ENCODE measurements around the gene INPP4B. TPM values are rescaled to one million over a fixed set of nuclear protein-coding genes. Genes with fewer than 3 reads are reported as not detected.

The INPP4B gene
- total RNA-seq, 1 donor from 2014 or later = 19.1 TPM

DNA sequence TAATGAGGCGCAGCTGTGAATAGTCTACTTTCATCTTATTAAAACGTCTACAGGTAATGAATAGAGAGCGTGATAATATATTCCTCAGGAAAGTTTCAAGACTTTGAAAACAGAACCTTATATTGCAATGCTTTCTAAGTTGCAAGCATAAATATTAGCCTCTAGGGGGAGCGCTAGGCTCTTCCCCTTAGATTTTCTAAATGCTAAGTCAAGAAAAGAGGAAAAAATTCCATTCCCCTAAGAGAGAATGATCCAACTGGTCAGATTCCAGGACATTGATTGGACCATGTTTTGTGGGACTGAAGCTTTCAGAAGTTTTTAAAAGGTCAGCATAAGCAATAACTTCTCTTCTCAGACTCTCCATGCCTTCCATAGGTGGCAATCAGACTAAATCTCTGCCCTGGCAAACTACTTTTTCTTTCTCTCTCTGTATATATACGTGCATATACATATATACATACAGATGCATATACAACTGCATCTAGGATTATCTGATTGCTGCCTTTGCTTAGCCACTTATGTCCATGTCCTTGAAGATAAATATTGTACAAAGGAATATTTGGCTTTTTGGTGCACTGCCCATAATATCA, 492.9 kb downstream of the INPP4B start:
- DNase-seq (ENCODE audit: low read depth in 2 of 2) = peak; percentile 55 to 81

GRCh38 chr4:142352712-142353111, 493.4 kb downstream of the INPP4B start:
- DNase-seq (ENCODE audit: low read depth in 2 of 2) = peak; percentile 40 to 43

GRCh38 chr4:142351958-142352357, 494.1 kb downstream of the INPP4B start:
- DNase-seq (ENCODE audit: low read depth in 2 of 2) = peak; percentile 73 to 94

GRCh38 chr4:142350871-142351270, 495.2 kb downstream of the INPP4B start:
- peak in 1 of 2 donors; percentile 51 for DNase-seq (ENCODE audit: low read depth in 2 of 2)

DNA sequence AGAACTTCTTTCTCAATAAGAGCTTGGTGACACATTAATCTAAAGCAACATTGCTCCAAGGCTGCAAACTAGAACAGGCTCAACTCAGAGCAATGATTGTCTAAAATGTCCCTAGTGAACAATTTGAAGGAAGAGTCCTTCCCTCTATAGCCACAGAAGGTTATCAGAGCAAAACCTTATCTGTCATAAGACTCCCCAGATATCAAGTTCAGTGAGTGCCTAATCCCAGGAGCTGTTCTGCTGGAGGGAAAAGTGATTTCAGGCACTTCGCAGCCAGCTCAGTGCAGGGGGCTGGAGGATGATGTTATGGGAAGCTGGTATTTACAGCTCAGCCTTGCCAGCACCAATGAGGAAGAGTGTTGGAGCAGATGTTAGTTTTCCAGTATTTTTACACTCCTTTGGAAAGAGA, 497.5 kb downstream of the INPP4B start:
- DNase-seq (ENCODE audit: low read depth in 2 of 2) = no peak

DNA sequence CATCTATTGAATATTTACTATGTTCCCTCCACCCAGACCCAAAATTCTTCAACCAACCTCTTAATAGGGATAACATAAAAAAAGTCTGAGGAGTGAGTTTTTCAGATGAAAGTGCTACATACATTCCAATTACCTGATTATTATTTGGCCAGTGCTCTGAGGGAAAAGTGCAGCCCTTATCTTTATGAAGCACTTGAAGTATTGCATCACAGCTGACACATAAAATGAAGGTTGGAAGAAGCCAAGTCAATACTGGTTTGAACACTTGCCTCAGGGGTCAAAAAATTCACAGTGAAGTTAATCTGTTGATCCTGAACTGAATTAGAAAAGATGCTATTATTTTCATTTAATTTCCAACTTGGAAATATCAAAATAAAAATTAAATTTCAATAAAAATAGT, 498.9 kb downstream of the INPP4B start:
- no peak for DNase-seq (ENCODE audit: low read depth in 2 of 2)

- no peak for DNase-seq (ENCODE audit: low read depth in 2 of 2)
Measured at GRCh38 chr4:142345924-142346323, 500.2 kb downstream of the INPP4B start.

- no peak for DNase-seq (ENCODE audit: low read depth in 2 of 2)
Measured at GRCh38 chr4:142341268-142341667, 504.8 kb downstream of the INPP4B start.

DNA sequence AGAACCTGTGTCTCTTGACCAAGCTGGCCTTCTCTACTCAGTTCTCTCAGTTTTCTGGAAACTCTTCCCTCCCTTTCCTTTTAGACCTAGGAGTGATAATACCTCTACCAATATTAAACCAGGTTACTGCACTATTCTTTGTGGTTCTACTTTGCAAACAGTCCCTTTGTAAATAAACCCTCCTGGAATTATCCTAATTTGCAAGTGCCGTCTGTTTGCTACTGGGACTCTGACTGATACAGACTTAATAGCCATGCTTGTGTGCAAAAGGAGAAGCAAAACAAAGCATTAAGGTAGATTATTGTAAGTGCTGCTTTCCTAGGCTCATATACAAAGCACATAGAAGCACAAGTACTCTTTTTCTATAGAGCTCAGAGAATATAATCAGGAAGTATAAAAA, 507.0 kb downstream of the INPP4B start:
- DNase-seq (ENCODE audit: low read depth in 2 of 2) = no peak

GRCh38 chr4:142336251-142336934, 509.7 kb downstream of the INPP4B start:
- no peak for DNase-seq (ENCODE audit: low read depth in 2 of 2)

DNA sequence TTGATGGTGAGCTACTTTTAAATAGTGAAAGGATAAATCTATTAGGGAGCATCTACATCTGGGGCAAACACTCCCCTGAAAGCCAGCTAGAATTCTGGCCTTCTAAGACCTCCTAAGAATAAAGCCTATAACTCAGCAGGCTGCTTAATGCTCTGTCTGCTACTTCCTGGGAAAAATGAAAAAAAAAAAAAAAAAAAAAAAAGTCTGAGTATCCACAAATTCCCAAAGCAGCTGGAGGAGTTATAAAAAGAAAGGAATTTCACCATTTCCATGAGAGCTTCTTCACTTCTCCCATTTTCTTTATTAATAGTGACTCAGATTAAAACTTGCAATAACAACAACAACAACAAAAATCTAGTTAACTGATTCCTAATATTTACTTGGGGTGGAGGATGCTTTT, 511.2 kb downstream of the INPP4B start:
- no peak for DNase-seq (ENCODE audit: low read depth in 2 of 2)

DNA sequence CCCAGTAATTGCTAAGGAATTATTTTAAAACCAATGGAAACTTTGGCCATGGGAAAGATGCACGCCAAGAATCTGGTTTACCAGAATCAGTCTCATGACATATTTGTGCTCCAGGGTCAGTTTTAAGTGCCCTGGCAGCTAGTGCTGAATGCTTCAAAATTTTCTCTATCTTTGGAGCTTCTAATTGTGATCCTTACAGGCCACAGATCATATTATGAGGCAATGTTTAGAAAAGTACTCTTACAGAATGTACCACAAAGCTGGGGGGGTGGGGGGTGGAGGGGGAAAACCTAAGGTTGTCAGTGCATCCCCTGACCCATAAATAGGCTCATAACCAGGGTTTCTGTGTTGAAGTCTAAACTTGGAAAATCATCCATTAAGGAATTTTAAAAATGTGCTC, 514.5 kb downstream of the INPP4B start:
- no peak for DNase-seq (ENCODE audit: low read depth in 2 of 2)

DNA sequence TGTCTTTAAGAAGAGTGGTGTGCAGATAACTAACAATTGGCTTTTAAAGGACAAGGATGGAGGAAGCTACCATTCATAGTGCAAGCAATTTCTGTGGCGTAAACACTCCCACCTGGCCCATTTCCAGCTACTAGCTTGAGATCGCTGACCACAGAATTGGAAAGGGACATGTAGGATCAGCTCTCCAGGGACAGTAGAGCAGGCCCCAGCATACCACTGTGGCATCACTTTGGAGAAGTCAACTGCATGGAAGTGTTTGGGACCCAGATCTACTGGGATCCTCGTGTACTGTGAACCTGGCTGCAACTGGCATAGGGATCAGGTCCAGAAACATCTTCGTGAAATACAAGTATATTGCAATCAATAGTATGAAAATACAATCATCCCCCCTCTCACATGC, 515.0 kb downstream of the INPP4B start:
- no peak for DNase-seq (ENCODE audit: low read depth in 2 of 2)

- no peak for DNase-seq (ENCODE audit: low read depth in 2 of 2)
Measured at GRCh38 chr4:142330311-142330710, 515.8 kb downstream of the INPP4B start.

DNA sequence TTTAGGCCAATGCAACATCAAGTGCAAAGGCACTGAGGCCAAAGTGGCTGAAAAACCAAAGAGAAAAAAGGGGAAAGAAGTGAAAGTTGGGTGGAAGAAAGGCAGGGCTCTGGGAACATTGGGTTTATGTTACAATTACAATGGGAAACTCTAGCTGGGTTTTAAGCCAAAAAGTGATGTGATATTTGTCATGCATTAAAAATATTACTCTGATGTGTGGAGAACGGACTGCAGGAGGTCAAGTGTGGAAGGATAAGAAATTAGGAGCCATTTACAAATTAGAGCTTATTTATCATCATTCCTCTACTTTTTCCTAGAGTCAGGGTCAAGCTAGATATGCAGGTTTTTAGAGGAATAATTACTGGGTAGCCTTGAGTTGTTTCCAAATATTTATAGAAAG, 516.8 kb downstream of the INPP4B start:
- no peak for DNase-seq (ENCODE audit: low read depth in 2 of 2)

GRCh38 chr4:142326181-142326580, 519.9 kb downstream of the INPP4B start:
- DNase-seq (ENCODE audit: low read depth in 2 of 2) = no peak

DNA sequence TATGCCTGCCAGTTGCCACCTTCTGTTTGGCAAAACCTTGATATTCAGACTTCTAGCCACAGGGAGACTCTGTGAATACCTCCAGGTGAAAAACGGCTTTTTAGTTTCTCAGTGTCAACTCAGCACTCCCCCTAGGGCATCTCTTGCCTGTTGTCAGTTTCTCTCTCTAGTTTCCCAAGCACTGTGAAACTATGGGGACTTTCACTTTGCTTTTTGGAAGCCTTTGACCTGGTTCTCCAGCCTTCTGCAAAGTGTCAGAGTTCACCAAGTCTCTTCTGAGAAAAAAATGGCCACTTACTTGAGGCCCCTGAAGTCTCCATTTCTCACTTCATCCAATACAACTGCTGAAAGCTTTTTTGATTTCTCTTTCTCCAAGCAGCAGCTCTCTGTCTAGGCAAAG, 521.5 kb downstream of the INPP4B start:
- DNase-seq (ENCODE audit: low read depth in 2 of 2) = no peak

- DNase-seq (ENCODE audit: low read depth in 2 of 2) = no peak
Measured at GRCh38 chr4:142322996-142323395, 523.1 kb downstream of the INPP4B start.

GRCh38 chr4:142318280-142318679, 527.8 kb downstream of the INPP4B start:
- peak in 1 of 2 donors; percentile 18 for DNase-seq (ENCODE audit: low read depth in 2 of 2)

DNA sequence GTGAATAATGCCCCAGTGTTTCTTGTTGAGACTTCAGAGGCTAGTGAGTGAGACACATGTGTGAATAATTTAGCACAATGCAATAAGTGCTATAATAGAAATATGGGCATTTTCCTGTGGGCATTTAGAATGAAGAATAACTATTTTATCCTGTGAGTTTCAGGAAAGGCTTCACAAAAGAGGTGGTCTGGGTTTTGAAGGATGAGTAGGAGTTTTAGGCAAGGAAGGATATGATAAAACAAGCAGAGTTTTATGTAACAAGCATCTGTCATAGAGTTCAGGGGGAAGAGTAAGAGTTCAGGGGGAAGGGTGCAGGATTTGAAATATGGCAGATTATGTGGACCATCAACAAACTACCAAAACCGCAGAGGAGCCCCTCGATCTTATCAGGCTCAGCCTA, 529.2 kb downstream of the INPP4B start:
- no peak for DNase-seq (ENCODE audit: low read depth in 2 of 2)

- no peak for DNase-seq (ENCODE audit: low read depth in 2 of 2)
Measured at GRCh38 chr4:142316025-142316424, 530.1 kb downstream of the INPP4B start.

DNA sequence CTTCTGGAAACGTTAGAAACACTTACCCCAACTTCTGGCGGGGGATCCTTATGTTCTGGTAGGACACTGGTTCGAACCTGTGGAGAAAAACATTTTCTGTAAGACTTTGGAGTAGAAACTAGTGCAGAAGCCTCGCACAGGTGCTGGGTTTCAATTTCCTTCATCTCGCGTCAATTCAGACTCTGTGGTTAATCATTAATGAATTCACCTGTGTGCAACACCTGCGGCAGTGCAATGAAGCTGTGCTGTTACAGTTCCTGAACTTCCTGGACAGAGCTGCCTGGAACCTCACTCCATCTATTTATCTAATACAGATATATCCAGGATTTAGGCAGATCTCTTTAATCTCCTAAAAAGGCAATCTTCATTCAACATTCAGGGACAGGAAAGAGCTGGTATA, 531.4 kb downstream of the INPP4B start:
- DNase-seq (ENCODE audit: low read depth in 2 of 2) = no peak

GRCh38 chr4:142314247-142314646, 531.9 kb downstream of the INPP4B start:
- DNase-seq (ENCODE audit: low read depth in 2 of 2) = peak in 1 of 2 donors; percentile 5
